Caco-2 (cell line): ENCODE results near the gene FXN. TPM values are rescaled to one million over a fixed set of nuclear protein-coding genes. Genes with fewer than 3 reads are reported as not detected.

ENCODE experiments used
- BruUV-seq: library from RNA; stranded (reverse); fragments of 400-500 nt; replicated peaks from 2 replicates; lab custom pipeline; 2021; lab: Mats Ljungman, UMichigan
- CTCF ChIA-PET: fragments of 300-600 bp; sonication (Branson Sonifier 250); formaldehyde crosslinking; loops from one replicate; lab custom pipeline; 2022; ENCODE audit warnings: antibody characterized with exemption; lab: Charles Lee
- POLR2A ChIA-PET: fragments of 300-600 bp; sonication (Branson Sonifier 250); formaldehyde crosslinking; loops from one replicate; lab custom pipeline; 2022; ENCODE audit warnings: antibody characterized with exemption; lab: Charles Lee
- DNase-seq, 2 experiments: peaks; one replicate each; pipeline versions ENCODE4 v3.0.0 to v3.0.0-alpha.2; 2020 to 2022
- H3K27me3 ChIP-seq: replicated peaks from 2 replicates; pipeline ENCODE4 v1.6.0; 2011; ENCODE audit warnings: low read length; ENCODE audit not compliant: control insufficient read depth, insufficient read depth
- H3K36me3 ChIP-seq: 2 replicates; pipeline ENCODE4 v1.5.1; 2011; ENCODE audit warnings: low read length; ENCODE audit not compliant: control insufficient read depth, insufficient read depth
- H3K4me1 ChIP-seq: fragments of 250-450 bp; sonication (Bioruptor Pico); 2 replicates; pipeline ENCODE4 v1.5.1; 2020; ENCODE audit warnings: mild to moderate bottlenecking
- H3K4me3 ChIP-seq: 2 replicates; pipeline ENCODE4 v1.5.1; 2011; ENCODE audit warnings: low read depth, mild to moderate bottlenecking, control low read depth, low read length
- H3K9me3 ChIP-seq: fragments of 250-450 bp; sonication (Bioruptor Pico); 2 replicates; pipeline ENCODE4 v1.5.1; 2020; ENCODE audit warnings: mild to moderate bottlenecking, moderate library complexity
- H3K27ac Mint-ChIP-seq: one replicate; pipeline ENCODE4 v1.8.0; 2022; ENCODE audit warnings: mixed read lengths; ENCODE audit not compliant: unreplicated experiment
- H3K27me3 Mint-ChIP-seq: one replicate; pipeline ENCODE4 v1.8.0; 2022; ENCODE audit warnings: mixed read lengths; ENCODE audit not compliant: insufficient read depth, unreplicated experiment
- H3K36me3 Mint-ChIP-seq: one replicate; pipeline ENCODE4 v1.8.0; 2022; ENCODE audit warnings: mild to moderate bottlenecking, mixed read lengths; ENCODE audit not compliant: insufficient read depth, unreplicated experiment
- H3K4me1 Mint-ChIP-seq: one replicate; pipeline ENCODE4 v1.8.0; 2022; ENCODE audit warnings: low read depth, mixed read lengths; ENCODE audit not compliant: unreplicated experiment
- H3K4me3 Mint-ChIP-seq: one replicate; pipeline ENCODE4 v1.8.0; 2022; ENCODE audit warnings: mild to moderate bottlenecking, moderate library complexity, mixed read lengths; ENCODE audit not compliant: unreplicated experiment
- H3K9me3 Mint-ChIP-seq: one replicate; pipeline ENCODE4 v1.8.0; 2022; ENCODE audit warnings: mixed read lengths; ENCODE audit not compliant: unreplicated experiment
- intact Hi-C: fragments of 100-400 bp; cut with micrococcal nuclease; formaldehyde crosslinking; loops from one replicate; pipeline ENCODE4 v1.10.0; 2022; ENCODE audit not compliant: unreplicated experiment
- total RNA-seq: library from RNA; stranded (reverse); gene quantifications from 2 replicates; pipeline ENCODE4 v1.2.3, GENCODE V29; 2022
- TF ChIP-seq, protein P1 (sequence below), 2 experiments: fragments of 200-600 bp in 1 of 2; IDR thresholded peaks; 1 replicate in 1 of 2; 2 replicates in 1 of 2; pipeline versions ENCODE4 v1.5.1 to v1.8.0; 2011 to 2022; ENCODE audit warnings: antibody characterized with exemption in 1 of 2, control low read depth in 1 of 2, inconsistent platforms in 1 of 2, low read depth in 1 of 2, low read length in 1 of 2, mild to moderate bottlenecking in 1 of 2, moderate library complexity in 1 of 2; ENCODE audit not compliant: insufficient read depth in 1 of 2, severe bottlenecking in 1 of 2, unreplicated experiment in 1 of 2

Gene FXN
- total RNA-seq, 1 experiment from 2014 or later = 8.6 TPM

DNA sequence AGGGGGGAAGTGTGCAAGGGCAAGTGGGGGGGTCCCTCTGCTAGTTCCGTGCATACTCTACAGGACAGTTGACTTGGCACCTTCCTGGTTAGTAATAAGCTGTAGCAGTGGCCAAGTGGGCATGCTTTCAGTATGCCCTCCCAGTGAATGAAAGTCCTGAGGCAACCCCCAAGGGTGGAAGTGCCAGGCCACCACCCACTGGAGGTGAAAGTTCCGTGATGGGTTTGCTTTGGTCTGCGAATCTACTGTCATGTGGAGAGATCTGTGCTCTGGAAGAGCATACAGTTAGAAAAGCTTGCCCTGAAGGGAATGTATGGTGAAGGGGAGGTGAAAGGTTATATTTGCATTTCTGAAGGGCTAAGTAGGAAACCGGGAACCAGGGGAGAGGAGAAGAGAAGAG is 10.3 kb downstream of the FXN start:
- Mint-ChIP-seq H3K4me3 (no peak overlapping the region), H3K9me3 (no peaks in the 10 kb centered on the region), H3K27me3 (no peaks in the 10 kb centered on the region), H3K36me3 (peaks cover 6% of the 10 kb centered on the region), H3K27ac (no peak overlapping the region), H3K4me1 (peaks cover 5% of the 10 kb centered on the region)
- Histone ChIP-seq H3K9me3 (no peaks in the 10 kb centered on the region), H3K27me3 (no peaks in the 10 kb centered on the region), H3K4me1 (no peaks in the 10 kb centered on the region), H3K4me3 (no peak overlapping the region), H3K36me3 (no peaks in the 10 kb centered on the region)
- no peak for DNase-seq
- TF ChIP-seq, protein P1, sequence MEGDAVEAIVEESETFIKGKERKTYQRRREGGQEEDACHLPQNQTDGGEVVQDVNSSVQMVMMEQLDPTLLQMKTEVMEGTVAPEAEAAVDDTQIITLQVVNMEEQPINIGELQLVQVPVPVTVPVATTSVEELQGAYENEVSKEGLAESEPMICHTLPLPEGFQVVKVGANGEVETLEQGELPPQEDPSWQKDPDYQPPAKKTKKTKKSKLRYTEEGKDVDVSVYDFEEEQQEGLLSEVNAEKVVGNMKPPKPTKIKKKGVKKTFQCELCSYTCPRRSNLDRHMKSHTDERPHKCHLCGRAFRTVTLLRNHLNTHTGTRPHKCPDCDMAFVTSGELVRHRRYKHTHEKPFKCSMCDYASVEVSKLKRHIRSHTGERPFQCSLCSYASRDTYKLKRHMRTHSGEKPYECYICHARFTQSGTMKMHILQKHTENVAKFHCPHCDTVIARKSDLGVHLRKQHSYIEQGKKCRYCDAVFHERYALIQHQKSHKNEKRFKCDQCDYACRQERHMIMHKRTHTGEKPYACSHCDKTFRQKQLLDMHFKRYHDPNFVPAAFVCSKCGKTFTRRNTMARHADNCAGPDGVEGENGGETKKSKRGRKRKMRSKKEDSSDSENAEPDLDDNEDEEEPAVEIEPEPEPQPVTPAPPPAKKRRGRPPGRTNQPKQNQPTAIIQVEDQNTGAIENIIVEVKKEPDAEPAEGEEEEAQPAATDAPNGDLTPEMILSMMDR (IDR thresholded peaks at IDR 0.05; ENCODE audit: insufficient read depth in 1 of 2, low read depth in 1 of 2, low read length in 1 of 2, severe bottlenecking in 1 of 2, unreplicated experiment in 1 of 2) = no peak
- BruUV-seq = no TSS peak
- intact Hi-C loops = no loop called here
- CTCF ChIA-PET = no interaction called here
- POLR2A ChIA-PET = no interaction called here

DNA sequence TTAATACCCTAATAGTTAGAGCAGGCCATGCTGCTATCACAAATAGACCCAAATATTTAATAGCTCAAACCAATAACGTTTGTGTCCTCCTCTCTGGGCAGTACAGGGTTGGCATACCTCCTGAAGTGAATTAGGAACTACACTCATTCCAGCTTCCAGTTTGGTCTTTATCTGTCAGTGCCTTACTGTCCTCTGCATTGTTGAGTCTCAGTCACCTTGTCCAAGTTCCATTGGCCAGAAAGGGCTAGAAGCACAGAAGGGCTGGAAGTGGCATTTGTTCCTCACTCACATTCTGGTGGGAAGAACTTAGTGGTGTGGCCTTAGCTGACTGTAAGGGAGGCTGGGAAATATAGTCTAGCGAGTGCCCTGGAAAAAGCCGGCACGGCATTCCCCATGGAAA is 11.2 kb downstream of the FXN start:
- Histone ChIP-seq H3K36me3 (no peaks in the 10 kb centered on the region), H3K4me1 (no peaks in the 10 kb centered on the region), H3K9me3 (no peaks in the 10 kb centered on the region), H3K27me3 (no peaks in the 10 kb centered on the region), H3K4me3 (no peak overlapping the region)
- Mint-ChIP-seq H3K4me3 (no peak overlapping the region), H3K9me3 (no peaks in the 10 kb centered on the region), H3K27me3 (no peaks in the 10 kb centered on the region), H3K36me3 (peaks cover 6% of the 10 kb centered on the region), H3K4me1 (peaks cover 5% of the 10 kb centered on the region), H3K27ac (no peak overlapping the region)
- TF ChIP-seq, protein P1 (IDR thresholded peaks at IDR 0.05; ENCODE audit: insufficient read depth in 1 of 2, low read depth in 1 of 2, low read length in 1 of 2, severe bottlenecking in 1 of 2, unreplicated experiment in 1 of 2) = no peak
- POLR2A ChIA-PET = no interaction called here
- intact Hi-C loops = no loop called here
- no TSS peak for BruUV-seq
- CTCF ChIA-PET = no interaction called here
- no peak for DNase-seq

DNA sequence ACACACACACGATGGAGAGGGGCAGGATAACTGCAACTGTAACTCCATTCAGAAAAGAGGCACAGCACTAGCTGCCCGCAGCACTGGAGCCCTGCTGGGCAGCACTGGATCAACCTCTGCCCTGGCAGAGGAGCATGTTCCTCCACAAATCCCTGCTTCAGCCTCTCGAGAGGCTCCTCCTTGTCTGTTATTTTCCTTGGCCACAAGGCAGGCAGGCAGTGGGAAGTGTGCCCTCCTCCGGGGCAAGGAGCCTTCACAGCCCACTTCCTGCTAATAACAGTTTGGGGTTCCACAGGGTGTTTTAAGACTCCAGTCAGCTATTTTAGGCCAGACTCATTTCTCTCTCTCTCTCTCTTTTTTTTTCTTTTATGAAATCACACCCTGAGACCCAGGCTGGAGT is 11.8 kb downstream of the FXN start:
- DNase-seq = no peak
- H3K9me3 Mint-ChIP-seq = no peaks in the 10 kb centered on the region
- H3K4me1 Mint-ChIP-seq = peaks cover 5% of the 10 kb centered on the region
- POLR2A ChIA-PET = no interaction called here
- H3K27me3 Mint-ChIP-seq = no peaks in the 10 kb centered on the region
- H3K4me1 ChIP-seq = no peaks in the 10 kb centered on the region
- H3K27me3 ChIP-seq = no peaks in the 10 kb centered on the region
- peaks cover 3% of the 10 kb centered on the region for H3K36me3 Mint-ChIP-seq
- H3K4me3 ChIP-seq = no peak overlapping the region
- H3K9me3 ChIP-seq = no peaks in the 10 kb centered on the region
- H3K36me3 ChIP-seq = no peaks in the 10 kb centered on the region
- intact Hi-C loops = no loop called here
- TF ChIP-seq, protein P1 (IDR thresholded peaks at IDR 0.05; ENCODE audit: insufficient read depth in 1 of 2, low read depth in 1 of 2, low read length in 1 of 2, severe bottlenecking in 1 of 2, unreplicated experiment in 1 of 2) = no peak
- H3K27ac Mint-ChIP-seq = no peak overlapping the region
- no peak overlapping the region for H3K4me3 Mint-ChIP-seq
- no TSS peak for BruUV-seq
- CTCF ChIA-PET = no interaction called here
